GM12872 (cell line): ENCODE data around the gene ANXA2.

ENCODE experiments used
- TF ChIP-seq, protein P1 (sequence below): IDR thresholded peaks from 3 replicates; pipeline ENCODE4 v1.5.1; 2011; ENCODE audit warnings: low read depth, mild to moderate bottlenecking, low read length, moderate library complexity; ENCODE audit not compliant: insufficient read depth

The ANXA2 gene

DNA sequence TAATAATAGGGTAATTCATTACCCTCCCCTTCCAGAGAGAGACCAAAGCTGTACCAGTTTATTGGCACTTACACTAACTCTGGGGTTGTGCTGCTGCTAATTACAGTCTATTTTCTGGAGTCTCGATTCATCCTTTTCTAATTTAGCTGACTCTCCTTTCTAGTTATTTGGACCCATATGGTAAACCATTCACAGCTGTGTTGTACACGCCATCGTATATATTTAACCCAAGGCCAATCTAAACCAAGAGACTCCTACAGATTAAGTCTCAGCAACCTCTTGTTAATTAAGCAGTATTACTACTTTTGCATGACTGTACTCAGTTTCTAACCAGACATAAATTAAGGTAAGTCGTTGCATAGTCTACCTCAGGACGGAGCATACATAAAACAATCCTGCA lies 22.5 kb downstream of the ANXA2 start:
- TF ChIP-seq, protein P1, sequence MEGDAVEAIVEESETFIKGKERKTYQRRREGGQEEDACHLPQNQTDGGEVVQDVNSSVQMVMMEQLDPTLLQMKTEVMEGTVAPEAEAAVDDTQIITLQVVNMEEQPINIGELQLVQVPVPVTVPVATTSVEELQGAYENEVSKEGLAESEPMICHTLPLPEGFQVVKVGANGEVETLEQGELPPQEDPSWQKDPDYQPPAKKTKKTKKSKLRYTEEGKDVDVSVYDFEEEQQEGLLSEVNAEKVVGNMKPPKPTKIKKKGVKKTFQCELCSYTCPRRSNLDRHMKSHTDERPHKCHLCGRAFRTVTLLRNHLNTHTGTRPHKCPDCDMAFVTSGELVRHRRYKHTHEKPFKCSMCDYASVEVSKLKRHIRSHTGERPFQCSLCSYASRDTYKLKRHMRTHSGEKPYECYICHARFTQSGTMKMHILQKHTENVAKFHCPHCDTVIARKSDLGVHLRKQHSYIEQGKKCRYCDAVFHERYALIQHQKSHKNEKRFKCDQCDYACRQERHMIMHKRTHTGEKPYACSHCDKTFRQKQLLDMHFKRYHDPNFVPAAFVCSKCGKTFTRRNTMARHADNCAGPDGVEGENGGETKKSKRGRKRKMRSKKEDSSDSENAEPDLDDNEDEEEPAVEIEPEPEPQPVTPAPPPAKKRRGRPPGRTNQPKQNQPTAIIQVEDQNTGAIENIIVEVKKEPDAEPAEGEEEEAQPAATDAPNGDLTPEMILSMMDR: no peak

DNA sequence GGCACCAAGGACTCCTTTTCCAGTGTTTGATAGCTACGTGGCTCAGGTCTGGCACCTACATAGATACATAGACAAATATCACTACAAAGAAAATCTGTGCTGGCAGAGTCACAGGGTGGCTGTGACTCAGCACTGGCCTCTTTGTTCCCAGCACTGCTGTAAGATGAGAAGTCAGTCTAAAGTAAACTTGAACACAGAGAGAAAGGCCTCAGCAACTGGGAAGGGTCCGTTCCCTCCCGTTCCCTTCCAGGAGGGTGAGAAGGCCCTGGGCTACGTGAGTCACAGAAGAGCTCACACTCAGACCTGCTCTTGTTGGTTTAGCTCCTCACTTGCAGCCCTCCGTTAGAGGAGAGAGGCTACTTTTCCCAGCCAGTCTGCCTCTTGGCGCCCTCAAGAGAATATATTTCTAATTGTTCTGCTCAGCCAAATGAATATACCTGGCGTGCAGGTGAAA lies 23.1 kb downstream of the ANXA2 start:
- TF ChIP-seq, protein P1: no peak

DNA sequence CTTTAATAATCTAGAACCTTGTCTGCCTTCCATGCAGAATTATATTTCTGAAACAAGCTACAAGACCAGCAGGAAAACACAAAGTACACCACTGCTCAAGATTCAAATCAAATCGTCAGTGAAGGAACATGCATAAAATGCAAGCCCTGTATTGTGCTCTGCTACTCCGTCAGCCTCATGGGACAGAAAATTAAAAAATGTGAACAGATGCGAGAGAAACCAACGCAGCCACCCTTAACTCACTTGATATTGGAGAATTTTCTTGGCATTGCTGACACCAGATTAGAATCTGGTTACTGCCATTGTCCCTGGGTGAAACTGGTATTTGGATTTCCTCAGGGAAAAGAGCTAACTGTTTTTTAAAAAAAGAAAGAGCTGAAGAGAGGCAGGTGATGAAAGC lies 23.6 kb downstream of the ANXA2 start:
- TF ChIP-seq, protein P1: no peak

DNA sequence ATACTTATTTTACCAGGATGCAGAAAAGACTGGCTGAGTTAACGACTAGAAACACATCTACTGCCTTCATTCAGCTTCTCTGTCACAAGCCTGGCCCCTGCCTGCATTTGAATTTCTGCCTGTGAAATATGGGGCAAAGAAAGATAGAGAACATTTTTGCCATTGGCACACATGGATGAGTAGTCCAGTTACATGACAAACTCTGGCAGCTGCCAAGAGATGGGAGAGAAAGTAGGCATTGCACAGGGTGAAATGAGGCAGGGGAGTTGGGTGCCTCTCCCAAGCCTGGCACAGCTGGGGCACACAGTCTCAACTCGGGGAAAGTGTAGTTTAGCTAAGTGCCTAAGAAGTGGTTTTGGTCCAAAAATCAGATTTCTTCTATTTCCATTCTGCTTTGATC lies 24.0 kb downstream of the ANXA2 start:
- TF ChIP-seq, protein P1: no peak

DNA sequence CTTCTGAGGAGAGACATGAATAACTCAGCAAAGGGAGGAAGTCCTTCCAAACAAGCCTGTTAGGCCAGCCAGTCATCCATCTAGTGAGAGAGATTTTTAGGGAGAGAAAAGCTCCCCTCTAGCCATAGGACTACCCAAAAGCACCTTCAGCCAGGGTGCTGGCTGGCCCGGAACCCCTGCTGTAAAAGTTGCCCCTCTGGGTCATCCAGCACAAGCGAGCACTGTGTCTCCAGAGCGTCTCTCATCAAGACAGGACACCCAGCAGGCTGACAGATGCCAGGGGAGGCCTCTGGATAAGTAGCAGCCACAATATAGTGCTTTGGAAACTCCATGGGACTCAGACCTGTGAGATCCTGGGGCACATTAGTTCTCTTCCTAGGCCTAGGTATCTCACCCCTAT lies 24.5 kb downstream of the ANXA2 start:
- TF ChIP-seq, protein P1: no peak

DNA sequence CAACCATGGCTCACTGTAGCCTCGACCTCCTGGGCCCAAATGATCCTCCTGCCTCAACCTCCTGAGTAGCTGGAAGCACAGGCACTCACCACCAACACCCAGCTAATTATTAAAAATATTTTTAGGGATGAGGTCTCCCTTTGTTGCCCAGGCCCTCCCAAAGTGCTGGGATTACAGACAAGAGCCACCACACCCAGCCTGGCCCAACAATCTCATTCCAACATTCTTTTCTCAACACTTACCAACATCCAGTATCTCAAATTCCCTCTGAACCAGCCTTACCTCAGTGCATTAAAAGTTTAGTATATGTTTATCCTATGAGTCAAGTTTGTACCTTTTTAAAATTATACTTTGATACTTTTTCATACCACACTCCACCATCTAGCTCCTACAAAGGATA lies 25.0 kb downstream of the ANXA2 start:
- TF ChIP-seq, protein P1: no peak

DNA sequence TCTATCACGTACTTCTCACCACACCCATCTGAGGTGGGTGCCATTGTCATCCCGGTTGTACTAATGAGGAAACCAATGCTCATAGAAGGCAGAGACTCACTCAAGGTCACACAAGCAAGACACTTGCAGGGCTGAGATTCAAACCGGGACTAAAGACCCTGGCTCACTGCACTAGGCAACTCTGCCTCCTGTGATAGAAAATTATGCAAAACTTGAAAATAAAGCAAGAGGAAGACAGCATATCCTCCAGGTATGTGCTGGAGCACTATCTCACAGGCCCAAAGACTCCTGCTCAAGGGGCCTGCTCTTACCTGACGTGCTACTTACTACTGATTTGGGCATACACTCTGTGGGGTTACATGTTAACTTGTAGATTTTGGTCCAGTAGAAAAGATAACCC lies 25.6 kb downstream of the ANXA2 start:
- TF ChIP-seq, protein P1: no peak
